Activated CD4-positive, alpha-beta T cell treated with anti-CD3 and anti-CD28 coated beads for 48 hours (primary cell): ENCODE results near the gene MYPOP.
A peak's percentile ranks its signal among the peaks of the same experiment; 100 is the strongest.
"Not testable (repeated sequence)": the region's sequence is repeated elsewhere in the genome, so short reads cannot be mapped to it uniquely, and the experiment has no call there.

ENCODE experiments used
- DNase-seq: peaks from one replicate; pipeline ENCODE4 v3.0.0-alpha.2; 2020

Gene MYPOP

DNA sequence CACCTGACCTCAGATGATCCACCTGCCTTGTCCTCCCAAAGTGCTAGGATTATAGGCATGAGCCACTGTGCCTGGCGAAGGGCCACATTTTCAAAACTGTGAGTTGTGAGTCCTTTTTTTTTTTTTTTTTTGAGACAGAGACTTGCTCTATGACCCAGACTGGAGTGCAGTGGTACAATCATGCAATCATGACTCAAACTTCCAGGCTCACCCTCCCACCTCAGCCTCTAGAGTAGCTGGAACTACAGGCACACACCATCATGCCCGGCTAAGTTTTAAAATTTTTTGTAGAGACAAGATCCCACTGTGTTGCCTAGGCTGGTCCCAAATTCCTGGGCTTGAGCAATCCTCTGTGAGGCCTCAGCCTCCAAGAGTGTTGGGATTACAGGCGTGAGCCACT, 3.8 kb upstream of the MYPOP start:
- DNase-seq = no peak

DNA sequence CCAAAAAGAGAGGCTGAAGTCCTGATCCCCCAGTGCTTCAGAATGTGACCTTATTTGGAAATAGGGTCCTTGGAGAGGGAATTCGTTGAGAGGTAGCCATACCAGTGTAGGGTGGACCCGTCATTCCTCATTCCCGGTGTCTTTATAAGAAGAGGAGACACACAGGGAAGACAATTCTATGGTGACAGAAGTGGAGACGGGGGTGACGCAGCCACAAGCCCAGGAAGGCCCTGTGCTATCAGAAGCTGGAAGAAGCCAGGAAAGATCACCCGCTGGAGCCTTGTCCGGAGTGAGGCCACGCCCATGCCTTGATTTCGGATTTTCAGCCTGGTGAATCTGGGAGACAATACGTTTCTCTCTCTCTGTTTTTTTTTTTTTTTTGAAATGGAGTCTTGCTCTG, 2.6 kb upstream of the MYPOP start:
- DNase-seq = no peak

- peak; percentile 99 for DNase-seq
Observed at GRCh38 chr19:45902651-45903625, 525 bp upstream of the MYPOP start.

- peak; percentile 46 for DNase-seq
Observed at GRCh38 chr19:45901432-45901911, 941 bp downstream of the MYPOP start.

GRCh38 chr19:45900738-45901431, 1.5 kb downstream of the MYPOP start:
- DNase-seq = no peak

DNA sequence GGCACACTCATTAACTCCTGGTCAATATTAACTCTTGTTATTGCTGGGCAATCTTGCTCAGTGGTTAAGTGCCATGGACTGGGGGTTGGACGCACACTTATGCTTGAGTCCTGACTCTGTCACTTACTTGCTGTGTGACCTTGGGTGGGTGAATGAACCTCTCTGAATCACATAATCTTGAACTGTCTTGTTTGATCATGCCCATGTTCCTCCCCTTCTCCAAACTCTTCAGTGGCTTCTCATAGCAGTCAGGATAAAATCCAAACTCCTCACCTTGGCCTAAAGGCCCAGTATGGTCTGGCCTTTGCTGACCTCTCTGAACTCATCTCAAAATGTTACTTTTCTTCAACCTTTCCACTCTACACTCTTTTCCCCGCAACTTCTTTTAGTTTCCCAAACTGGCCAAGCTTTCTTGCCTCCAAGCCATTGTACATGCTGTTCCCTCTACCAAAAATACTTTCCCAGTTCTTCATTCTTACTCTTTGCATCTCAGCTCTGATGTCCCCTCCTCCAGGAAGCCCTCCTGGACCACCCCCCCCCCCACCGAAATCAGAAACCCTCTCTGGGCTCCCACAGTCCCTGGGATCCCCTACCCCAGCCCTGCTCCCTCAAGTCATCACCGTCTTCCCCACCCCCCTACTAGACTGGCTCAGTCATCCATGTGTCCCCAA, 2.4 kb downstream of the MYPOP start:
- no peak for DNase-seq

GRCh38 chr19:45899253-45899652, 3.2 kb downstream of the MYPOP start:
- no peak for DNase-seq

GRCh38 chr19:45897261-45897812, 5.1 kb downstream of the MYPOP start:
- no peak for DNase-seq

GRCh38 chr19:45895983-45896599, 6.3 kb downstream of the MYPOP start:
- not testable (repeated sequence) for DNase-seq

- no peak for DNase-seq
Observed at GRCh38 chr19:45895519-45895972, 6.9 kb downstream of the MYPOP start.

DNA sequence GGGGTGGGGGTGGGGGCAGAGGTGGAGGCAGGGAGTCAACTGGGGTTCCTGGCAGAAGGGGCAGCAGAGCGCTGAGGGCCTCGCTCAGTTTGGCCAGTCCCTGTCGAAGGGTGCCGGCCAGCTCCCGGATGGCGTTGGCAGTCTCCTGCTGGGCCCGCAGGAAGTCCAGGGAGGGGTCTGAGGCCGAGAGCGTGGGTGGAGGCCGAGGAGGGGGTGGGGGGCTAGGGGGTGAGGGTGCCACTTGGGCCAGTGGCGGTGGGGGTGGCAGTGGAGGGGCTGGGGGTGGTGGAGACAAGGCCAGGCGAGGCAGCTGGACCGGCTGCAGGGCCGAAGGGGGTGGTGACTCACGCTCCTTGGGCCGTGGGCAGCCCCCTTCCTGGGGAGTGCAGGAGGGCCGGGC, 11.5 kb downstream of the MYPOP start:
- no peak for DNase-seq

DNA sequence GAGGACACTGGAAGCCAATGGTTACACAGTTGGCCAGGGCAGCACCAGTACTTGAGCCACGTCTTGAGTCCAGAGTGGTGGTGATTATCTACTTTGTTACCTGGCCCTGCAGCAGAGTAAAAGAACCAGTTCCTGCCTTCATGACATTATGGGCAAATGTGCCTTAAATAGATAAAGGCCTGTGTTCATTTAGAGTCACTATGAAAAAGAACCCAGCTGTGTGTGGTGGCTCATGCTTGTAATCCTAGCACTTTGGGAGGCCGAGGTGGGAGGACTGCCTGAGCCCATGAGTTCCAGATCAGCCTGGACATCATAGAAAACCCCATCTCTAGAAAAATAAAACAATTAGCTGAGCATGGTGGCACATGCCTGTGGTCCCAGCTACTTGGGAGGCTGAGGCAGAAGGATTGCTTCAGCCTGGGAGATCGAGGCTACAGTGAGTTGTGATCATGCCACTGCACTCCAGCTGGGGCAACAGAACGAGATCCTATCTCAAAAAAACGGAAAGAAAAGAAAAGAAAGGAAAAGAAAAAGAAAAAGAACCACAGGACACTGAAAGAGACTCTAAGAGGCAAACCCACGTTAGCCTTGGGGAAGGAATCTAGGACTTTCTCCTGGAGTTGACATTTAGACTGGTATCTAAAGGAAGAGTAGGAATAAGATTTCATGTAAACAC, 13.1 kb downstream of the MYPOP start:
- DNase-seq = no peak

DNA sequence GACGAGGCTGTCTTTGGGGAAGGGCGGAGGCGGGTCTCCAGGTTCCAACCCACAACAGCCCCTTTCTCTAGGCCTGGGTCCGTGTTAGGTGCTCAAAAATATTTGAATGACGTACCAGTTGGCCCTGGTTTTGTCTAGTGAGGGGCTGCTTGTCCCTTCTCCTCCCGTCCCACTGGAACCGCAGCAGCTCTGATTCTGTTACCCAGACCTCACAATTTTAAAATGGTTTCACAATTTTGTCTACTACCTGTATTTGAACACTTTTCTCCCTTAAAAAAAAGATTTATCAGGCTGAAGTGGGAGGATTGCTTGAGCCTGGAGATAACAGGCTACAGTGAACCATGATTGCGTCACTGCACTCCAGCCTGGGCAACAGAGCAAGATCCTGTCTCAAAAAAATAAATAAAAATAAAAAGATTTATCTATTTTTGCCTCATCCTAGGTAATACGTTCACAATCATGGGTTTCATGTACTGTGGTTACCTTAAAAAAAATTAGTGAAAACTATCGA, 15.2 kb downstream of the MYPOP start:
- DNase-seq = no peak

DNA sequence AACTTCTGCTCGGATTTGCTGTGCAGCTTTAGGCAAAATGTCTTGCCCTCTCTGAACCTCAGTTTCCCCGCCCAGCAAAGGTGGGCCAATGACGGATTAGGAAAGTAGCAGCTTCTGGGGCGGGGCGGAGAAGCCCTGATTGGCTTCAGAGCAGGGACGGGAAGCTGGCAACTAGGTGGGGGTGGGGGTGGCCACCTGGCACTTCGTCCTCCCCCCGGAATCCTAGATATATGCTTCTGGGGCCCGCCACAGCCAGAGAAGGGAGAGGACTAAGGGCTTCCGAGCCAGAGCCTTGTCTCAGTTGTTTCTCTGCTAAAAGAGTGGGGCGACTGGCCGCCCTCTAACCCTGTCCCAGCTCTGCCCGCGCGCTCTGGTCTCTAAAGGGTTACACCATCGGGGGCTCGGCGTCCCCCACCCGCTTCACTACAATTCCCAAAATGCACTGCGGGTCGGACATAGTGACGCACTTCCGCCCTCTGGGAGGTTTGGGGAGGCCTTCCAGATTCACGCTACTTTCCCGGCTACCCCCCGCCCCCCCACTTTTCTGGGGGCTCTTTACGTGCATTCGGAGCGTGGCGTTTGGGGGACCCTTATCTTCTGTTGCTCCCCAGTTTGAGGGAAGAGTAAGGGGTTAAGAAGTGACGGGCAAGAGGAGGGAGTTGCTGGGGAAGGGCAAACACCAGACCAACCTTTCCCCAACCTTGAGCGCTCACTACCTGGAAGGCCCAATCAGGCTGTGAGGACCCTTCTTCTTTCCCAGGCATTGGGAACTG, 15.8 kb downstream of the MYPOP start:
- peak; percentile 94 for DNase-seq

DNA sequence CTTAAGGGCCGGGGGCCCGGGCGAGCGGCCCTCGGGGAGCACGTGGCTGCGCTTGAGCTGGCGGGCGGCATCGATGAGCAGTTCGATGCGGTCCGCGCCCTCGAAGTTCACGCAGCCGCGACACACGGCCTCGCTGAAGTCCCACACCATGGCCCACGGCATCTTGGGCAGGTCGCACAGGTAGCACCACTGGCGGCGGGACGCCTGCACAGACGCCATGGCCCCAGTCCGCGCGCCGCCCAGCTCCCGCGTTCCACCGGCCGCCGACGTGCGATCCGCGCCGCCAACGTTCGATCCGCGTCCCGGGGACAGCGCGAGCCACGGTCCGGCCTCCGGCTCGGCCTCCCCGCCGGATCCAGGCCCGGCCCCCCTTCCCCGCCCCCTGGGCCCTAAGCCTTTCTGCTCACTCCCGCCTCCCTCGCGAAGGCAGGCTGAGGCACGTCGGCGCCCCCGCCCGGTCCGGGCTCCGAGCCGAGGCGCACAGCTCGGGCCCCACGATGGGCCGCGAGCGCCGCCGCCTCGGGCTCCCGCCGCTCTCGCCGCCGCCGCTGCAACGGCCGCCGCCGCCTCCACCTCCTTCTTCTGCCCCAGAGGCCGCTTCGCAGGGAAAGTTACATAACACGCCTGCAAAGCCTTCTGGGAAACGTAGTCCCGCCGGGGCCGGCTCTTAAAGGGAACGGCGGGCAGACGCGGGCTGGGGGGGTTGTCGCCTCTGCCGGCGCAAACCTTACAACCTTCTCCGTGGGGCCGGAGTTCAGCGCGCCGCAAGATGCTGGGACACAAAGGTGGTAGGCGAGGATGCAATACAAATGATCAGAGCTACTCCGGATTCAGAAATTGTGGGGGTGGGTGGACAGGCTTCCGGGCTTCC, 16.6 kb downstream of the MYPOP start, which contains the start of gene IRF2BP1:
IRF2BP1 (minus strand) TSS at position 586 of the 871 bp plus-strand sequence; CDS start at position 219, 367 bp downstream.
- DNase-seq = peak; percentile 92

DNA sequence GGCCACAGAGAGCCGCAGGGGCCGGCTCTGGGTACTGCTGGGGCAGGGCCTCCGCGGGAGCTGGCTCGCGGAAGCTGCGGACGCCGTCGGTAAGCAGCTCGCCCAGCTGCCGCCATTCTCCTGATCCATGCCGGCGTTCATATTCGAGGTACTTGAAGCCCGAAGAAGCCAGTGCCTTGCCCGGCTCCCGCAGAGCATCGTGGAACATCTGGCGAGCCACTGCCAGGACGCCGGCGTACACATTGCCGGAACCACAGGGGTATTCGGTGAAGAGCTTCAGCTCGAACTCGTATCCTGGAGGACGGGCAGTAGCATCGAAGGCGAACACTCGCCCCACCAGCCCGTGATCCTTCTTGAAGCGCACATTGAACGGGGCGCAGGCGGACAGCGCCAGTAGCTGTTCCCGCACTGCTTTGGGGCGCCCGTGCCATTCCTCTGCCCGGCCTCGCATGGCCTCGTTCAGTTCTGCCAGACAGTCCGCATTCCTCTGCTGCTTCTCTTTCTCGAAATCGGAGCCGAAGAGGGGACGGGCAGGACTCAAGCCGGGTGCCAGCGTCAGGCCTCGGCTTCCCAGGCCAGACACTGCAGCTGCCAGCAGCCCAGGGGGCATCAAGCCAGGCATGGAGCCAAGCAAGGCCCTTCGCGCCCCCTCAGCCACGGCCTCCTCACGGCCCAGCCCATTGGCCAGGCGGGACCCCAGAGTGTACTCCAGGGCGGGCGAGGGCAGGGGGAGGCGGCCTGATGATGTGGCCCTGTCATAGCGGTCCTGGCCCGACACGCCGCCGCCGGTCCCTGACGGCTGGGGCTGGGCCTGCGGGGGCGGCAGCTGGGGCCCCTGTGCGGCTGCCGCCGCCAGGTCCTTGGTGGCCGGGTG, 17.5 kb downstream of the MYPOP start:
- DNase-seq = peak; percentile 42

- DNase-seq = no peak
Observed at GRCh38 chr19:45883881-45884681, 18.3 kb downstream of the MYPOP start.

DNA sequence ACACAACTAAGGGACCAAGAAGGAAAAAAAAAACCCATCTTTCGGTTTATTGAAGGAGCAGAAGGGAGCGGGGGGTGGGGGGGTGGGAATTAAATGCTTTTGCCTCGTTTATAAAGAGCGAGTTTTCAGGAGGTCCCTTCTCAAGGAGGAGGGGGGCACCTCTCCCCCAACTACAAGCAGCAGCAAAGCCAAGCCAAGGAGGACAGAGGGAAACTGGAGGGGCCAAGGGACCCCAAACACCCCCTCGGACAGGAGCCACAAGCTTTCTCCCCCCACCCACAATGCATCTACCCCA, 18.9 kb downstream of the MYPOP start:
- no peak for DNase-seq
